COLO829 (cell line): ENCODE measurements around the gene RANBP6.
"Not testable (repeated sequence)": the region's sequence is repeated elsewhere in the genome, so short reads cannot be mapped to it uniquely, and the experiment has no call there.

Experiments used
- DNase-seq: peaks from one replicate; pipeline ENCODE4 v3.0.0; 2012; ENCODE audit warnings: low spot score

RANBP6 gene

GRCh38 chr9:6015278-6016157 lies at the start of gene RANBP6:
RANBP6 (minus strand) TSS chr9:6015624; CDS start chr9:6015607, 17 bp downstream.
- peak; percentile 59 for DNase-seq

DNA sequence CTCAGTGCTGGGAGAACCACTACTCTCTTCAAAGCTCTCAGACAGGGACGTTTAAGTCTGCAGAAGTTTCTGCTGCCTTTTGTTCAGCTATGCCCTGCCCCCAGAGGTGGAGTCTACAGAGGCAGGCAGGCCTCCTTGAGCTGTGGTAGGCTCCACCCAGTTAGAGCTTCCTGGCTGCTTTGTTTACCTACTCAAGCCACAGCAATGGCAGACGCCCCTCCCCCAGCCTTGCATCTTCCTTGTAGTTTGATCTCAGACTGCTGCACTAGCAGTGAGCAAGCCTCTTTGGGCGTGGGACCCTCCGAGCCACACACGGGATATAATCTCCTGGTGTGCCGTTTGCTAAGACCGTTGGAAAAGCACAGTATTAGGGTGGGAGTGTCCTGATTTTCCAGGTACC lies 47.7 kb upstream of the RANBP6 start:
- not testable (repeated sequence) for DNase-seq

- DNase-seq = no peak
Observed at GRCh38 chr9:6055666-6056065, 40.2 kb upstream of the RANBP6 start.

- peak; percentile 36 for DNase-seq
Observed at GRCh38 chr9:6055216-6055615, 39.8 kb upstream of the RANBP6 start.

DNA sequence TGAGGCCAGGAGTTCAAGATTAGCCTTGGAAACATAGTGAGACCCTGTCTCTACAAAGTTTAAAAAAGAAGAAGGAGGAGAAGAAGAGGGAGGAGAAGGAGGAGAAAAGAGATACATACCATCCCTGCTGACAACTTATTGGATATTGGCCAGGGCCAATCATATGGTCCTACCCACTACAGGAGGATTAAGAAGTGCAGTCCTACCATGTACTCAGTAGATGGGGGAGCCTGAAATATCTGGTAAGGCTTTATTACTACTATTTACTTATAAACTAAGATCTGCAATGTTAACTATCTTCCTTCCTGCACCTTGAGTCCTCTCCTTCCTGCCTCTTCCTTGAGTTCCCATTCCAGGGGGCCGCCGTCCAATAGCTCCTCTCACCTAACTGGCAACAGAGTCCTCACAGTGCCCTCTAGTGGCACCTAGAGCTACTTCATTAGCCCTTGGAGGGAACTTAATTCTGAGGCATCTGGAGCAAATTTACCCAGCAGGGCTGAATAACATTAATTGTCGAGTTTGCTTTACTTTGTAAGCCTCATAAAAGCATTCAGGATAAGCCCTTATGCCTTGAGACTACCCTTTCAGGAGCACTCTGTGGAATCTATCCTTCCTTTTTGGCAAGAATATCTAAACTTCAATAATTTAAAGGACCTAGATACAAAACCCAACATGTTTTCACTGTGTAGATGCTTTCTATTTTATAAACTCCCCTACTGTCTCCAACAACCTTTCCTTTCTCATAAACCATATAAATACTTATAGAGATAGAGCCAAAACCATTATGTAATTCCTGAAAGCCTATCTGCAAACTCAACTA lies 39.1 kb upstream of the RANBP6 start:
- no peak for DNase-seq

GRCh38 chr9:6052293-6052919 lies 37.0 kb upstream of the RANBP6 start:
- no peak for DNase-seq

- DNase-seq = no peak
Observed at GRCh38 chr9:6051511-6051950, 36.1 kb upstream of the RANBP6 start.

DNA sequence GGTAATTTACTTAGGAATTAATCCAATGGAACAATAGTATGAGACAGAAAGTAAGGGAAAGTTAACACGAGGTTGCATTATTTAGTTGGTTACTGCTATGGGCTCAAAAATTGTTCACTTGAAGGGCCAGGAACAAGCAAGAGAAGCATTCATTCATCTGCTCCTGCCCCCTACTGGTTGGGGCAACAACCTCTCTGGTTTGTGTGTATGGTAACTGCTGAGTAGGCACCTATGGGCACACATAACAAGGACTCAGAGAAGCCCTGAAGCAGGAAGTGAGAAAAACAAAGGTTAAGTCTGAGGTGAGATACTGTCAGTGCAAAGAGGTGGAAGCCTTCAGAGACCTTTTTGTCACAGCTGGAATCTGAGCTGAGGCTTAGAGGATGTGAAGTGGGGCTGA lies 34.4 kb upstream of the RANBP6 start:
- no peak for DNase-seq

- no peak for DNase-seq
Observed at GRCh38 chr9:6048039-6048438, 32.6 kb upstream of the RANBP6 start.

GRCh38 chr9:6047020-6047419 lies 31.6 kb upstream of the RANBP6 start:
- DNase-seq = no peak

- DNase-seq = no peak
Observed at GRCh38 chr9:6045364-6045763, 29.9 kb upstream of the RANBP6 start.

DNA sequence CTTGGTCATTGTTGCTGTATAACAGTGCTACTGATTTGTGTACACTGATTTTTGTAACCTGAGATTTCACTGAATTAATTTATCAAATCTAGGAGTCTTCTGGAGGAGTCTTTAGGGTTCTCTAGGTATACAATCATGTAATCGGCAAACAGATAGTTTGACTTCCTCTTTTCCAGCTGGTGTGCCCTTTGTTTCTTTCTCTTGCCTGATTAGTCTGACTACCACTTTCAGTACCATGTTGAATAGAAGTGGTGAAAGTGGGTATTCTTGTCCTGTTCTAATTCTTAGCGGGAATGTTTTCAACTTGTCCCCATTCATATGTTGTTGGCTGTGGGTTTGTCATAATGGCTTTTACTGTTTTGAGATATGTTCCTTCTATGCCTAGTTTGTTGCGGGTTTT lies 24.7 kb upstream of the RANBP6 start:
- no peak for DNase-seq

GRCh38 chr9:6036391-6036790 lies 21.0 kb upstream of the RANBP6 start:
- DNase-seq = no peak

- DNase-seq = no peak
Observed at GRCh38 chr9:6034954-6035353, 19.5 kb upstream of the RANBP6 start.

- no peak for DNase-seq
Observed at GRCh38 chr9:6029604-6030274, 14.3 kb upstream of the RANBP6 start.

DNA sequence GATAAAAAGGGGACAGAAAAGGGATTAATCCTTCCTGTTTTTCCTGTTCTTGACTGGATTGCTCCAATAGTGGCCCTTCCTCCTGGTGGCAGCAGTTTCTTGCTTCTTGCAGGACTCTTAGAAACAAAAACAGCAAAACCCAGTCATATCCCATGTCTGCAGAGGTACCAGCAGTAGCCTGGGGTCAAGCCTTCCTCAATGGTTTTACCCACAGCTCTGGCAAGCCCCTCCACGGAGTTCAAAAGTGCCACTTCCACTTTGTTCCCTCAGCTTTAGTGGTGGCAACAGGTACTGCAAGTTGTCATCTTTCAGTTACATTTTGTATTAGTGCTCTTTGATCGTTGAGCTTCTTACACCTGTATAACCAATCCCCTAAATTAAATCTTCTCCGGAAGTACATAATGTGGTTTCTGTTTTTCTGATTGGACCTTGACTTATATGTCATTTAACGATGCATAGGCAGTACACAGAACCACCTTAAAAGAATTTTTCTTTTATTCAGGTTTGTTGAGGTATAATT lies 8.7 kb upstream of the RANBP6 start:
- no peak for DNase-seq

DNA sequence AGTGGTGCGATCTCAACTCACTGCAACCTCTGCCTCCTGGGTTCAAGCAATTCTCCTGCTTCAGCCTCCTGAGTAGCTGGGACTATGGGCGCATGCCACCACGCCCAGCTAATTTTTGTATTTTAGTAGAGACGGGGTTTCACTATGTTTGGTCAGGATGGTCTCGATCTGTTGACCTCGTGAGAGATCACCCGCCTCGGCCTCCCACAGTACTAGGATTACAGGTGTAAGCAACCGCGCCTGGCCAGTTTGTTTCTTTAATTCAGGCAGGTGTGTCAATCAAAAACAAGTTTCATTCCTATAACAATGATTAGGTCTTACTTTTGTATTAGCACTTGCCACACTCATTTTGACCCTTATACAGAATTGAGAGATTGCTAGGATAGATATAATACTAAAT lies 1.6 kb upstream of the RANBP6 start:
- not testable (repeated sequence) for DNase-seq

DNA sequence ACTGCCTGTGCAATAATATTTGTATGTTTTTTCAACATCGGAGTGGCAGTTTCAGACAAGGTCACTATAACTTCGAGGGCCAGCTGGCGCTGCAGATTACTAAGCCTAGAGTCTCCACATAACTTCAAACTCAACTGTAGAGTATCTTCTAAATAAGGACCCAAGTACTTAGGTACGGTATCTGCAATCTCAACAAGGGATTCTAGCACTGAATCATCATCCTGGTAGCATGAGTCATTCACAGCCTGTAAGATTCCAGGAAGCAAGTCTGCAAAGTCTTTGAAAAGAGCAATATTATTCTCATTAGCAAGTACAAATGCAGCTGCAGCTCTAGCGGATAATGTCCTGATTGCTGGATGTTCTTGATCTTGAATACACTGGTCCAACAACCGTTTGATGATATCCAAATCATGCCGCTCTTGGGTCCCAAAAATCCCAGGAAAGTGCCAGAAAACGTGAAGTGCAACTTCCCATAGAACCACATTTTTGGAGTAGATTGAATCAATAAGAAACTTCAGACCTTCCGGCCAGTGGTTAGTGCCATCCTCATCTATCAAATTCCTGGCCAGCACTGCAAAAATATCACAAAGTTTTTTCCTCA lies 654 bp downstream of the RANBP6 start:
- no peak for DNase-seq

DNA sequence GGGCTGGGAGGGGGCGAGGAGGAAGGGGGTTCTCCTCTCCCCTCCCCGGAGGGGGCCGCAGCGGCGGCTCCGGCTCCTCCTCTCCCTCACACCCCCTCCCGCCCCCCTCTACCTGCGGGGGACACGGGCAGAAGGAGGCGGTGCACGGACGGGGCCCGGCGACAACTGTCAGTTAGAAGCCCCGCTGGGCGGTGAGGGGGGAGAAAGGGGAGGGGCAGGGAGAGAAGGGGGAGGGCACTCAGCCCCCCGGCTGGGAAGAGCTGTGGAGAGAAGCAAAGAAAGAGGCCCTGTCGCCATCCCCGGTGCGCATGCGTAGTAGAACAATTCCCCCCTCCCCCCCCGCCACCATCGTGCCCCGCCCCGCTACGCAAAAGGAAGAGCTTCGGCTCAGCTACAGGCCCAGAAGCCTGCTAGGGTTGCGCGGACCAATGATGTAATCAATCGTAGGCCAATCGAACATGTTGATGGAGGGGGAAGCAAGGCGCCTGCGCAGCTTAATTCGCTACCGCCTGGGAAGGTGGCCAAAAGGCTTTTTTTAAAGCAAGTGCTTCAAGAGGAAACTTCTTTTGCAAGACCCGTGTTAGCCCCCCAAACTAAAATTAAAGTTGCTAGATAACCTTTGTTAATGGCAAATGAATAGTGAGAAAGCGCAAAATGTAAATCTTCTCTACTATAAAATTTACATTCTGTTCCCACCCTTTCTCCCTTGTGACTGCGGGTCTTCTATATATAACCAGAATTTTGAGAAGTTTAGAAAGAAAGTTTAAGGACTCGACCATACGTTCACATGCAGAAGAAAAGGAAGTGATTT lies 7.0 kb downstream of the RANBP6 start:
- DNase-seq = peak; percentile 83

DNA sequence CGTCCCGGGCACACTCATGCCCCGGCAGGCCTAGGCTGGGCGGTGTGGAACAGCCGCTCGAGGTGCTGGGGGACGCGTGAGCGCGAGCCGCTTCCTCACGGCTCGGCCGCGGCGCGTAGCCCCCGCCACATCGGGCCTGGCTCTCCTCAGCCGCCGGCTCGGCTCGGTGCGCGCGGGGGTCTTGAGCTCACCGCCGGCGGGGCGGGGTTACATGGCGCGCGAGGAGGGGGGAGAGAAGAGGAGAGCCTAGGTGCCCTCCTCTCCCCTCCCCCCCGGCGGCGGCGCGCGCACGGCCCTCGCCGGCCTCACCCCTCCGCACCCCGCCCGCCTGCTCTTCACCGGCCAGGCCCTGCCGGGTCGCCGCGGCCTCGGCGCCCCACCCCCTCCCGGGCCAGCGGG lies 7.7 kb downstream of the RANBP6 start:
- no peak for DNase-seq
